ENCODE measurements around the gene UGT1A7.
"Not testable (repeated sequence)": the region's sequence is repeated elsewhere in the genome, so short reads cannot be mapped to it uniquely, and the experiment has no call there.

The UGT1A7 gene

DNA sequence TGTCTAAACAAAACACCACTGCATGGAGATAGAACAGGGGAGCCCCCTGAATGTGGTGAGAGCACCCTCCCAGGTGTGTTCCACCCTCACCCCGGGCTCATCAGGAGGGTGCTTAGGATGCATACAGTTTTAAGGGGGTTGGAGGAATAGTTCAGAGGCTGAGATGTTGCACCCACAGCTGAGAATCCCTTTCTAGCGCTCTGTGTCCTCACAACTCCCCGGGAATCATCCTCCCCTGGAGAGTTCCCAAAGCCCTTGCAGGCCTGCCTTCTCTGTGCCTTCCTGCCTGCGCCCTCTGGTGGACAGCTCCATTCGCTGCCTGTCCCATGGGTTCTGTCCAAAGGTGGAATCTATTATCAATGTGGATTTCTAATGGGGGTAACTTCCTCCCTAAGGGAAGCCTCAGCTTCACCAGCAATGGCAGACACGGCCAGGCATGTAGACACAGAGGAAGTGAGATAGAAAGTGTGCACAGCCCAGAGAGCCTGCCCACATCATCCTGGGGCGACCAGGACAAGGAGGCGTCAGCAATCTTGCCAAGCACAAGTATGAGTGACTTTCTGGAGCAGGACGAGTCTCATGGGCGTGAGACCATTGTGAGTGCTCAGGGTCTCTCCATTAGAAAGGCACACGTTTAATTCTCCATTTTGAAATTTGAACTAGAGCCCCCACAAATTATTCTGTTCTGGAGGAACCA, 29.8 kb downstream of the UGT1A7 start:
- H3K79me2 ChIP-seq (ENCODE audit: control insufficient read depth, insufficient read depth, low read length, unreplicated experiment): no peaks in the 10 kb centered on the region
- no peak overlapping the region for H3K27ac ChIP-seq (ENCODE audit: low read depth, low read length)
- H3K4me1 ChIP-seq (ENCODE audit: control insufficient read depth, insufficient read depth, low read length, unreplicated experiment): peaks cover 10% of the 10 kb centered on the region
- no peaks in the 10 kb centered on the region for H3K36me3 ChIP-seq (ENCODE audit: insufficient read depth, low read length)
- no peak overlapping the region for H3K4me3 ChIP-seq (ENCODE audit: low read depth, low read length)
- no peak overlapping the region for H2AFZ ChIP-seq (ENCODE audit: low read length, unreplicated experiment)
- H3K27me3 ChIP-seq (ENCODE audit: insufficient read depth, low read length): peaks cover 7% of the 10 kb centered on the region

DNA sequence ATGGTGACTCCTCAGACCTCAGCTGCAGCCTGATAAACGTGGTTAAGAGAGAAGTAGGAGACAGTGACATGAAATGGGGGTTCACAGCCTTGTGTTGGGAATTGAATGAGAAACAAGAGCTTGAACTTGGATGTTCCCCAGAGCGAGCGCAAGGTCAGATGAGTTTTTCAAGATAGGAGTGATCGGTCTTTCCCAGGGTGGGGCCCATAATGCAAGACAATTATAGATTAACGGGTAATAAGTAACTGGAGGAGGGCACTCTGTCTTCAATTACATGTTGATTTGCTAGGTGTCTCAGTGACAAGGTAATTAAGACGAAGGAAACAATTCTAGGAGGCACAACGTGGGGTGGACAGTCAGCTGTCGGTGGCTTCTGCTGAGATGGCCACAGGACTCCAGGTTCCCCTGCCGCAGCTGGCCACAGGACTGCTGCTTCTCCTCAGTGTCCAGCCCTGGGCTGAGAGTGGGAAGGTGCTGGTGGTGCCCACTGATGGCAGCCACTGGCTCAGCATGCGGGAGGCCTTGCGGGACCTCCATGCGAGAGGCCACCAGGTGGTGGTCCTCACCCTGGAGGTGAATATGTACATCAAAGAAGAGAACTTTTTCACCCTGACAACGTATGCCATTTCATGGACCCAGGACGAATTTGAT, 31.0 kb downstream of the UGT1A7 start, which contains the start of gene UGT1A5:
UGT1A5 (plus strand) TSS at position 297 of the 651 bp plus-strand sequence; CDS start at position 382, 85 bp downstream.
- Histone ChIP-seq H2AFZ (ENCODE audit: low read length, unreplicated experiment) (no peak within 1 kb of the TSS), H3K36me3 (ENCODE audit: insufficient read depth, low read length) (no peaks in the 10 kb centered on the region), H3K79me2 (ENCODE audit: control insufficient read depth, insufficient read depth, low read length, unreplicated experiment) (no peaks in the 10 kb centered on the region), H3K4me3 (ENCODE audit: low read depth, low read length) (no peak within 1 kb of the TSS), H3K4me1 (ENCODE audit: control insufficient read depth, insufficient read depth, low read length, unreplicated experiment) (peaks cover 7% of the 10 kb centered on the region), H3K27ac (ENCODE audit: low read depth, low read length) (no peak within 1 kb of the TSS), H3K27me3 (ENCODE audit: insufficient read depth, low read length) (peaks cover 13% of the 10 kb centered on the region)

DNA sequence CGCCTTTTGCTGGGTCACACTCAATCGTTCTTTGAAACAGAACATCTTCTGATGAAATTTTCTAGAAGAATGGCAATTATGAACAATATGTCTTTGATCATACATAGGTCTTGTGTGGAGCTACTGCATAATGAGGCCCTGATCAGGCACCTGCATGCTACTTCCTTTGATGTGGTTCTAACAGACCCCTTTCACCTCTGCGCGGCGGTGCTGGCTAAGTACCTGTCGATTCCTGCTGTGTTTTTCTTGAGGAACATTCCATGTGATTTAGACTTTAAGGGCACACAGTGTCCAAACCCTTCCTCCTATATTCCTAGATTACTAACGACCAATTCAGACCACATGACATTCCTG, 31.5 kb downstream of the UGT1A7 start:
- H2AFZ ChIP-seq (ENCODE audit: low read length, unreplicated experiment): no peak overlapping the region
- no peaks in the 10 kb centered on the region for H3K79me2 ChIP-seq (ENCODE audit: control insufficient read depth, insufficient read depth, low read length, unreplicated experiment)
- peaks cover 2% of the 10 kb centered on the region for H3K4me1 ChIP-seq (ENCODE audit: control insufficient read depth, insufficient read depth, low read length, unreplicated experiment)
- peaks cover 18% of the 10 kb centered on the region for H3K27me3 ChIP-seq (ENCODE audit: insufficient read depth, low read length)
- H3K4me3 ChIP-seq (ENCODE audit: low read depth, low read length): no peak overlapping the region
- no peaks in the 10 kb centered on the region for H3K36me3 ChIP-seq (ENCODE audit: insufficient read depth, low read length)
- H3K27ac ChIP-seq (ENCODE audit: low read depth, low read length): no peak overlapping the region

DNA sequence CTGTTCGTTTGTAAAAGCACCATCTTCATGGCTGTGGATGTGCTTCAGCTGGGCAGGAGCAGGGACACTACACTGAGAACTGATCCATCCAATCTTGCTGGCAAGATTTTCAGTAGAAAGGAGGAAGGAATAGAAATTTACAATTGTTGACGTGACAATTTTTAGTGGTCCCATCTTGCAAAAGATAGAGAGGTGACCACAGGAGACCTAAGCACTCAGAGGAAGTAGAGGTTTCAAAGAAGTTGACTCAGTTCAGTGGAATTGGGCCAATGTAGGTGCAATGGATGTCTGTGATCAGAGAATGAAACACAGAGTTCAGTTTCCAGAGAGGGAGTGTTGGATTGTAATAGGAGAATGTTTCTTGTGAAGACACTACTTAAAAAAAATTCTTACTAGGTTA, 32.4 kb downstream of the UGT1A7 start:
- Histone ChIP-seq H3K79me2 (ENCODE audit: control insufficient read depth, insufficient read depth, low read length, unreplicated experiment) (no peaks in the 10 kb centered on the region), H3K36me3 (ENCODE audit: insufficient read depth, low read length) (no peaks in the 10 kb centered on the region), H3K27me3 (ENCODE audit: insufficient read depth, low read length) (peaks cover 24% of the 10 kb centered on the region), H3K4me1 (ENCODE audit: control insufficient read depth, insufficient read depth, low read length, unreplicated experiment) (no peaks in the 10 kb centered on the region), H3K4me3 (ENCODE audit: low read depth, low read length) (no peak overlapping the region), H3K27ac (ENCODE audit: low read depth, low read length) (no peak overlapping the region), H2AFZ (ENCODE audit: low read length, unreplicated experiment) (no peak overlapping the region)

DNA sequence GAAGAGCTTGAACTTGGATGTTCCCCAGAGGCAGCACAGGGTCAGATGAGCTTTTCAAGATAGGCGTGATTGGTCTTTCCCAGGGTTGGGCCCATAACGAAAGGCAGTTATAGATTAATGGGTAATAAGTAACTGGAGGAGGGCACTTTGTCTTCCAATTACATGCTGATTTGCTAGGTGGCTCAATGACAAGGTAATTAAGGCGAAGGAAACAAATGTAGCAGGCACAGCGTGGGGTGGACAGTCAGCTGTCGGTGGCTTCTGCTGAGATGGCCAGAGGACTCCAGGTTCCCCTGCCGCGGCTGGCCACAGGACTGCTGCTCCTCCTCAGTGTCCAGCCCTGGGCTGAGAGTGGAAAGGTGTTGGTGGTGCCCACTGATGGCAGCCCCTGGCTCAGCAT, 36.9 kb downstream of the UGT1A7 start, which contains the start of gene UGT1A4:
UGT1A4 (plus strand) TSS at position 185 of the 400 bp plus-strand sequence; CDS start at position 270, 85 bp downstream.
- Histone ChIP-seq H3K27ac (ENCODE audit: low read depth, low read length) (no peak within 1 kb of the TSS), H3K79me2 (ENCODE audit: control insufficient read depth, insufficient read depth, low read length, unreplicated experiment) (no peaks in the 10 kb centered on the region), H3K4me3 (ENCODE audit: low read depth, low read length) (no peak within 1 kb of the TSS), H2AFZ (ENCODE audit: low read length, unreplicated experiment) (no peak within 1 kb of the TSS), H3K27me3 (ENCODE audit: insufficient read depth, low read length) (peaks cover 35% of the 10 kb centered on the region), H3K36me3 (ENCODE audit: insufficient read depth, low read length) (no peaks in the 10 kb centered on the region), H3K4me1 (ENCODE audit: control insufficient read depth, insufficient read depth, low read length, unreplicated experiment) (no peaks in the 10 kb centered on the region)

DNA sequence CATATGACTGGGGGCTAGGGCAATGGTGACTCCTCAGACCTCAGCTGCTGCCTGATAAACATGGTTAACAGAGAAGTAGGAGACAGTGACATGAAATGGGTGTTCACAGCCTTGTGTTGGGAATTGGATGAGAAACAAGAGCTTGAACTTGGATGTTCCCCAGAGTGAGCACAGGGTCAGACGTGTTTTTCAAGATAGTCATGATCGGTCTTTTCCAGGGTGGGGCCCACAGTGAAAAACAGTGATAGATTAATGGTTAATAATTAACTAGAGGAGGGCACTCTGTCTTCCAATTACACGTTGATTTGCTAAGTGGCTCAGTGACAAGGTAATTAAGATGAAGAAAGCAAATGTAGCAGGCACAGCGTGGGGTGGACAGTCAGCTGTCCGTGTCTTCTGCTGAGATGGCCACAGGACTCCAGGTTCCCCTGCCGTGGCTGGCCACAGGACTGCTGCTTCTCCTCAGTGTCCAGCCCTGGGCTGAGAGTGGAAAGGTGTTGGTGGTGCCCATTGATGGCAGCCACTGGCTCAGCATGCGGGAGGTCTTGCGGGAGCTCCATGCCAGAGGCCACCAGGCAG, 47.1 kb downstream of the UGT1A7 start, which contains the start of gene UGT1A3:
UGT1A3 (plus strand) TSS at position 320 of the 579 bp plus-strand sequence; CDS start at position 405, 85 bp downstream.
- Histone ChIP-seq H3K4me1 (ENCODE audit: control insufficient read depth, insufficient read depth, low read length, unreplicated experiment) (no peaks in the 10 kb centered on the region), H3K36me3 (ENCODE audit: insufficient read depth, low read length) (no peaks in the 10 kb centered on the region), H3K4me3 (ENCODE audit: low read depth, low read length) (no peak within 1 kb of the TSS), H3K79me2 (ENCODE audit: control insufficient read depth, insufficient read depth, low read length, unreplicated experiment) (no peaks in the 10 kb centered on the region), H3K27ac (ENCODE audit: low read depth, low read length) (no peak within 1 kb of the TSS), H2AFZ (ENCODE audit: low read length, unreplicated experiment) (no peak within 1 kb of the TSS), H3K27me3 (ENCODE audit: insufficient read depth, low read length) (peaks cover 20% of the 10 kb centered on the region)

DNA sequence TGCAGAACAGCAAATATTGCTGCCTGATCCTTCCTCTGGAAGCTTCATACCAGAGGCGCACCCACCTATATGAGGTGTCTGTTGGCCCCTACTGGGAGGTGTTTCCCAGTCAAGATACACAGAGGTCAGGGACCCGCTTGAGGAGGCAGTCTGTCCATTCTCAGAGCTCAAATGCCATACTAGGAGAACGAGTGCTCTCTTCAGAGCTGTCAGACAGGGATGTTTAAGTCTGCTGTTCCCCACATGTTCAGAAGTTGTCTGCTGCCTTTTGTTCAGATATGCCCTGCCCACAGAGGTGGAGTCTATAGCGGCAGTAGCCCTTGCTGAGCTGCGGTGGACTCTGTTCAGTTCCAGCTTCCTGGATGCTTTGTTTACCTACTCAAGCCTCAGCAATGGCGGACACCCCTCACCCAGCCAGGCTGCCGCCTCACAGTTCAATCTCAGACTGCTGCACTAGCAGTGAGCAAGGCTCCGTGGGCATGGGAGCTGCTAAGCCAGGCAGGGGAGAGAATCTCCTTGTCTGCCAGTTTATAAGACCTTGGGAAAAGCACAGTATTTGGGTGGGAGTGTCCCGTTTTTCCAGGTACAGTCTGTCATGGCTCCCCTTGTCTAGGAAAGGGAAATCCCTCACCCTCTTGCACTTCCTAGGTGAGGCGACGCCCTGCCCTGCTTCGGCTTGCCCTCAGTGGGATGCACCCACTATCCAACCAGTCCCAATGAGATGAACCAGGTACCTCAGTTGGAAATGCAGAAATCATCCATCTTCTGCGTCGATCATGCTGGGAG, 55.4 kb downstream of the UGT1A7 start:
- not testable (repeated sequence) for H2AFZ ChIP-seq (ENCODE audit: low read length, unreplicated experiment); H3K79me2 ChIP-seq (ENCODE audit: control insufficient read depth, insufficient read depth, low read length, unreplicated experiment); H3K4me3 ChIP-seq (ENCODE audit: low read depth, low read length); H3K4me1 ChIP-seq (ENCODE audit: control insufficient read depth, insufficient read depth, low read length, unreplicated experiment); H3K36me3 ChIP-seq (ENCODE audit: insufficient read depth, low read length); H3K27ac ChIP-seq (ENCODE audit: low read depth, low read length)
- H3K27me3 ChIP-seq (ENCODE audit: insufficient read depth, low read length): peaks cover 29% of the 10 kb centered on the region

DNA sequence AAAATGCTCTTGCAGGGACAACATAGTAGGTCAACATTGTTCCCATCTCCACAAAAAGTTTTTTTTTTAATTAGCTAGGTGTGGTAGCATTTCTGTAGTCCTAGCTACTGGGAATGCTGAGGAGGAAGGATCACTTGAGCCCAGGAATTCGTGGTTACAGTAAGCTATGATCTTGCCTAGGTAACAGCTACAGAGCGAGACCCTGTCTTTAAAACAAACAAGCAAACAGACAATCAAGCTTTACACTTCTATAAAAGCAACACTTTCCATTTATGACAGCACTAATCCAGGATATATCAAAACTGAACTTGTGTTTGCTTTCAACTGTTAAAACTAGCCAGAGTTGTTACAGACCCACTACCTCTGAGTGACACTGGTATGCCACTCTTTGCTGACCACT, 59.2 kb downstream of the UGT1A7 start:
- Histone ChIP-seq H3K4me1 (ENCODE audit: control insufficient read depth, insufficient read depth, low read length, unreplicated experiment) (no peaks in the 10 kb centered on the region), H3K36me3 (ENCODE audit: insufficient read depth, low read length) (no peaks in the 10 kb centered on the region), H3K27me3 (ENCODE audit: insufficient read depth, low read length) (peaks cover 41% of the 10 kb centered on the region), H3K79me2 (ENCODE audit: control insufficient read depth, insufficient read depth, low read length, unreplicated experiment) (no peaks in the 10 kb centered on the region), H3K27ac (ENCODE audit: low read depth, low read length) (no peak overlapping the region), H2AFZ (ENCODE audit: low read length, unreplicated experiment) (no peak overlapping the region), H3K4me3 (ENCODE audit: low read depth, low read length) (no peak overlapping the region)

DNA sequence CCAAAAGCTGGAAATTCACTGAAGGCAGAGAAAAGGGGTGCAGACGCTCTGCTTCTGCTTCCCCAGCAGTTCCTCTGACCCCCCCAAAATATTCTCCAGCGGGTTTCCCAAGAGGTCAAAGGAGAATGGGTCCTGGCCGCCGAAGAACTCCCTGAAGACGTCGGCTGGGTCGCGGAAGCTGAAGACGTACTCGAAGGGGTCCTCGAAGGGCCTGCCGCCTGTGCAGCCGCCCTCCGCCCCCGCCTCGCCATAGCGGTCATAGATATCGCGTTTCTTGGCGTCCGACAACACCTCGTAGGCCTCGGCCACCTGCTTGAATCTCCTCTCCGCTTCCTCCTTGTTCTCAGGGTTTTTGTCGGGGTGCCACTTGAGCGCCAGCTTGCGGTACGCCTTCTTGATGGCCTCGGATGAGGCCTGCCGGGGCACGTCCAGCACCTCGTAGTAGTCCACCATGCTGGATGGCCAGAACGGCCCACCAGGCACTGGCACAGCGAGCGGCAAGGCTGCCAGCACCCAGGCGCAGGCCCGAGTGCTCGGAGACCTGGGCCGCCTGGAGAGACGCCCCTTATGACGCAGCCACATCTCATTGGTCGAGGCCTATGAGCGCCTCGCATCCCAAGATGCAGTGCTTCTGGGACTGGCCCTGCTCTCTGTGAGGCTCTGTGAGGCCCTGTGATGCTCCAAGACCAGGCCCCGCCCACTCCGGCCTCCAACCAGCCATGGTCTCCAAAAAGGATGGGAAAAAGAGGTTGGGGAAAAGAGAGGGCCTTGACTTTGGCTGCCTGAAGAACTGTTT, 62.0 kb downstream of the UGT1A7 start:
- Histone ChIP-seq H2AFZ (ENCODE audit: low read length, unreplicated experiment) (no peak overlapping the region), H3K4me3 (ENCODE audit: low read depth, low read length) (no peak overlapping the region), H3K4me1 (ENCODE audit: control insufficient read depth, insufficient read depth, low read length, unreplicated experiment) (no peaks in the 10 kb centered on the region), H3K27ac (ENCODE audit: low read depth, low read length) (no peak overlapping the region), H3K27me3 (ENCODE audit: insufficient read depth, low read length) (peaks cover 48% of the 10 kb centered on the region), H3K79me2 (ENCODE audit: control insufficient read depth, insufficient read depth, low read length, unreplicated experiment) (no peaks in the 10 kb centered on the region), H3K36me3 (ENCODE audit: insufficient read depth, low read length) (no peaks in the 10 kb centered on the region)

Measured in ACC112 (cell line).